PC-3 (cell line): ENCODE measurements around the gene CRB3.

Experiments
- CTCF ChIP-seq: fragments of 300-600 bp; sonication (generic); conservative IDR thresholded peaks from 2 replicates; pipeline ENCODE4 v1.5.1; 2017; ENCODE audit warnings: antibody characterized with exemption, low read depth, mild to moderate bottlenecking, low read length
- EZH2 ChIP-seq: fragments of 300-600 bp; sonication (generic); IDR thresholded peaks from one replicate; pipeline ENCODE4 v1.6.1; 2017; ENCODE audit warnings: antibody characterized with exemption, mild to moderate bottlenecking, low read length; ENCODE audit not compliant: unreplicated experiment

- no peak for TF ChIP-seq CTCF
- no peak for TF ChIP-seq EZH2
These were observed 45.5 kb upstream of the CRB3 start for GRCh38 chr19:6418562-6418932.
